Stomach (tissue), 4 donors: ENCODE measurements around the gene NOXO1.

Experiments used
- EP300 ChIP-seq: sonication (generic); formaldehyde crosslinking; IDR thresholded peaks from one replicate; pipeline ENCODE4 v1.6.1; 2017; ENCODE audit warnings: antibody characterized with exemption
- POLR2A ChIP-seq, 4 donors: fragments of 450-650 bp; IDR thresholded peaks; one replicate each; pipeline ENCODE4 v1.6.1; 2016; ENCODE audit warnings: antibody characterized with exemption in 4 of 4, control low read depth in 2 of 4, mild to moderate bottlenecking in 1 of 4, moderate library complexity in 1 of 4
- POLR2AphosphoS5 ChIP-seq, 3 donors: sonication (generic); formaldehyde crosslinking; IDR thresholded peaks; one replicate each; pipeline ENCODE4 v1.6.1; 2016; ENCODE audit warnings: antibody characterized with exemption in 3 of 3
- TF ChIP-seq, protein P1 (sequence below), 7 experiments: fragments of 450-650 bp in 4 of 7; fragments of 200-600 bp in 3 of 7; sonication (generic) in 3 of 7; IDR thresholded peaks; one replicate each; pipeline ENCODE4 v1.5.1; 2016 to 2019; ENCODE audit warnings: antibody characterized with exemption in 7 of 7, control low read depth in 2 of 7, mild to moderate bottlenecking in 1 of 7

- TF ChIP-seq, protein P1, sequence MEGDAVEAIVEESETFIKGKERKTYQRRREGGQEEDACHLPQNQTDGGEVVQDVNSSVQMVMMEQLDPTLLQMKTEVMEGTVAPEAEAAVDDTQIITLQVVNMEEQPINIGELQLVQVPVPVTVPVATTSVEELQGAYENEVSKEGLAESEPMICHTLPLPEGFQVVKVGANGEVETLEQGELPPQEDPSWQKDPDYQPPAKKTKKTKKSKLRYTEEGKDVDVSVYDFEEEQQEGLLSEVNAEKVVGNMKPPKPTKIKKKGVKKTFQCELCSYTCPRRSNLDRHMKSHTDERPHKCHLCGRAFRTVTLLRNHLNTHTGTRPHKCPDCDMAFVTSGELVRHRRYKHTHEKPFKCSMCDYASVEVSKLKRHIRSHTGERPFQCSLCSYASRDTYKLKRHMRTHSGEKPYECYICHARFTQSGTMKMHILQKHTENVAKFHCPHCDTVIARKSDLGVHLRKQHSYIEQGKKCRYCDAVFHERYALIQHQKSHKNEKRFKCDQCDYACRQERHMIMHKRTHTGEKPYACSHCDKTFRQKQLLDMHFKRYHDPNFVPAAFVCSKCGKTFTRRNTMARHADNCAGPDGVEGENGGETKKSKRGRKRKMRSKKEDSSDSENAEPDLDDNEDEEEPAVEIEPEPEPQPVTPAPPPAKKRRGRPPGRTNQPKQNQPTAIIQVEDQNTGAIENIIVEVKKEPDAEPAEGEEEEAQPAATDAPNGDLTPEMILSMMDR (IDR thresholded peaks at IDR 0.05), result no peak
- TF ChIP-seq POLR2A (IDR thresholded peaks at IDR 0.05) (no peak), POLR2AphosphoS5 (IDR thresholded peaks at IDR 0.05) (no peak), EP300 (no peak)
Measured at GRCh38 chr16:1965396-1966001, 15.8 kb downstream of the NOXO1 start.
